ENCODE results near the gene HAUS7. TPM values are rescaled to one million over a fixed set of nuclear protein-coding genes. Genes with fewer than 3 reads are reported as not detected.

Gene HAUS7
- total RNA-seq, 1 experiment from 2014 or later, result 29.3 TPM

DNA sequence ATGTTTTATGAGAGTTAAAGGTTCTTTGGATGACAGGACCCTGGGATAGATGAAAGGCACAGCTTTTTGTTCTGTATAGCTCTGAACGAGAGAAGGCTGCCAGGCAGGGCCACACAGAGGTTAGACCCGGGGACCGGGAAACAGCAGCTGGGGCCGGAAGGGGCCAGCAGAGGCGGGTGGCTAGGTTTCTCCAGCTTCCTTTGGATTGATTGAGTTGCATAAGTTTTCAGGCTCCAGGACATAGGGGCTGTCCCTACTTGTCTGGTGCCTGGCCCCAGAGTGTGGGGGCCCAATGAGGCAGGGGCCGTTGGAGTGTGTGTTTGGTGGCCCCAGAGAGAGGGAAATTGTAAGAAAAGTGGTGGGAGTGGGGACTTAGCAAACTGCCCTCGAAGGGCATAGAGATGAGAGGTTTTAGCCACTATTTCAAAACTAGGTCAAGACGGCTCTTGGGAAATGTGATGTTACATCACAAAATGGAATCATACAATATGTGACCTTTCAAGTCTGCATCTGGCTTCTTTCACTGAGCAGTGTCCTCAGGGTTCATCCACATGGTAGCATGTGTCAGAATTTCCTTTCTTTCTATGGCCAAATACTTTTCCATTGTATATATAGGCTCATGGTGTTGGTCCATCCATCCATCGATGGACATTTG is 55.4 kb downstream of the HAUS7 start:
- no peak for TF ChIP-seq CTCF (conservative IDR thresholded peaks at IDR 0.05)
- H4K20me1 ChIP-seq (ENCODE audit: insufficient read depth), result no peaks in the 10 kb centered on the region
- no TSS peak for BruUV-seq (replicated peaks)
- no peak overlapping the region for H3K27ac ChIP-seq
- H3K4me2 ChIP-seq, result no peak overlapping the region
- intact Hi-C loops (cut with micrococcal nuclease; ENCODE audit: unreplicated experiment), result no loop called here
- no peaks in the 10 kb centered on the region for H3K79me2 ChIP-seq (ENCODE audit: low read depth)
- no peaks in the 10 kb centered on the region for H3F3A ChIP-seq (ENCODE audit: insufficient read depth, low read depth)
- H3K9me3 ChIP-seq (ENCODE audit: insufficient read depth, low read depth), result no peaks in the 10 kb centered on the region
- H3K9me2 ChIP-seq (ENCODE audit: insufficient read depth), result no peaks in the 10 kb centered on the region
- CTCF ChIA-PET, result no interaction called here
- no peak overlapping the region for H2AFZ ChIP-seq
- DNase-seq, result no peak
- H3K27me3 ChIP-seq (ENCODE audit: insufficient read depth, low read depth), result peaks cover 90% of the 10 kb centered on the region
- no peaks in the 10 kb centered on the region for H3K36me3 ChIP-seq (ENCODE audit: low read depth)
- no peak overlapping the region for H3K4me3 ChIP-seq
- POLR2A ChIA-PET (ENCODE audit: unreplicated experiment), result no interaction called here
- H3K4me1 ChIP-seq (replicated peaks; ENCODE audit: insufficient read depth), result no peaks in the 10 kb centered on the region

GRCh38 chrX:153413731-153414130 is 56.6 kb downstream of the HAUS7 start:
- Histone ChIP-seq H3K9me3 (ENCODE audit: insufficient read depth, low read depth) (no peaks in the 10 kb centered on the region), H3K4me2 (no peak overlapping the region), H3K4me3 (no peak overlapping the region), H2AFZ (no peak overlapping the region), H3K27me3 (ENCODE audit: insufficient read depth, low read depth) (peaks cover 86% of the 10 kb centered on the region), H3K27ac (no peak overlapping the region), H4K20me1 (ENCODE audit: insufficient read depth) (no peaks in the 10 kb centered on the region), H3K4me1 (replicated peaks; ENCODE audit: insufficient read depth) (no peaks in the 10 kb centered on the region), H3F3A (ENCODE audit: insufficient read depth, low read depth) (no peaks in the 10 kb centered on the region), H3K9me2 (ENCODE audit: insufficient read depth) (no peaks in the 10 kb centered on the region), H3K79me2 (ENCODE audit: low read depth) (no peaks in the 10 kb centered on the region), H3K36me3 (ENCODE audit: low read depth) (no peaks in the 10 kb centered on the region)
- ChIA-PET CTCF (no interaction called here), POLR2A (ENCODE audit: unreplicated experiment) (no interaction called here)
- intact Hi-C loops (cut with micrococcal nuclease; ENCODE audit: unreplicated experiment), result no loop called here
- DNase-seq, result no peak
- TF ChIP-seq EZH2 (IDR thresholded peaks at IDR 0.05; ENCODE audit: low read depth) (no peak), CTCF (conservative IDR thresholded peaks at IDR 0.05) (no peak)
- BruUV-seq (replicated peaks), result no TSS peak

GRCh38 chrX:153412746-153413720 is 57.3 kb downstream of the HAUS7 start:
- no peak overlapping the region for H3K4me3 ChIP-seq
- no peak overlapping the region for H3K27ac ChIP-seq
- POLR2A ChIA-PET (ENCODE audit: unreplicated experiment), result no interaction called here
- H2AFZ ChIP-seq, result no peak overlapping the region
- no peak overlapping the region for H3K4me2 ChIP-seq
- no peak for DNase-seq
- H3K27me3 ChIP-seq (ENCODE audit: insufficient read depth, low read depth), result peaks cover 83% of the 10 kb centered on the region
- H3K4me1 ChIP-seq (replicated peaks; ENCODE audit: insufficient read depth), result no peaks in the 10 kb centered on the region
- H3K36me3 ChIP-seq (ENCODE audit: low read depth), result no peaks in the 10 kb centered on the region
- H3K9me2 ChIP-seq (ENCODE audit: insufficient read depth), result no peaks in the 10 kb centered on the region
- H3F3A ChIP-seq (ENCODE audit: insufficient read depth, low read depth), result no peaks in the 10 kb centered on the region
- CTCF ChIA-PET, result no interaction called here
- no TSS peak for BruUV-seq (replicated peaks)
- H3K79me2 ChIP-seq (ENCODE audit: low read depth), result no peaks in the 10 kb centered on the region
- intact Hi-C loops (cut with micrococcal nuclease; ENCODE audit: unreplicated experiment), result no loop called here
- TF ChIP-seq CTCF (conservative IDR thresholded peaks at IDR 0.05), result no peak
- no peak for TF ChIP-seq EZH2 (IDR thresholded peaks at IDR 0.05; ENCODE audit: low read depth)
- no peaks in the 10 kb centered on the region for H4K20me1 ChIP-seq (ENCODE audit: insufficient read depth)
- no peaks in the 10 kb centered on the region for H3K9me3 ChIP-seq (ENCODE audit: insufficient read depth, low read depth)
